K562 (cell line): ENCODE results near the gene C10orf105. TPM values are rescaled to one million over a fixed set of nuclear protein-coding genes. Genes with fewer than 3 reads are reported as not detected.
A peak's percentile ranks its signal among the peaks of the same experiment; 100 is the strongest.

Source experiments
- GABPB1 ChIP-seq: sonication (generic); formaldehyde crosslinking; IDR thresholded peaks from 2 replicates; pipeline ENCODE4 v1.8.0; 2022; ENCODE audit warnings: mild to moderate bottlenecking, missing genetic modification reagents
- polyA plus RNA-seq, 8 experiments: library from polyadenylated mRNA; depleted of rRNA in 4 of 8; stranded (reverse) in 5 of 8; unstranded in 3 of 8; fragments of >200 nt; fragmentation: Nextera tagmentation in 2 of 8; fragmentation: Illumina TruSeq in 1 of 8; extraction: Ambion mirVana in 2 of 8; extraction: Trizol in 1 of 8; gene quantifications; 2 replicates each; pipeline versions ENCODE4 v1.2.1 to v1.2.3, GENCODE V29; 2011 to 2014; ENCODE audit warnings: inconsistent platforms in 1 of 8, missing spikeins in 1 of 8
- total RNA-seq, 7 experiments: library from RNA; depleted of rRNA in 6 of 7; stranded (reverse); fragments of >200 nt in 6 of 7; fragmentation: Illumina TruSeq in 2 of 7; extraction: Trizol in 2 of 7; gene quantifications; 2 replicates each; pipeline versions ENCODE4 v1.2.1 to v1.2.3, GENCODE V29; 2011 to 2021; ENCODE audit warnings: low replicate concordance in 1 of 7
- TF ChIP-seq, protein P1 (sequence below): IDR thresholded peaks from 3 replicates; pipeline ENCODE4 v1.6.1; 2011; ENCODE audit warnings: borderline replicate concordance, mild to moderate bottlenecking; ENCODE audit not compliant: insufficient read length, insufficient read depth
- TF ChIP-seq, protein P2 (sequence below), 3 experiments: fragments of 200-800 bp in 1 of 3; fragments of 250-450 bp in 1 of 3; fragments of 450-650 bp in 1 of 3; sonication (Bioruptor Pico) in 1 of 3; sonication (Bioruptor generic) in 1 of 3; formaldehyde crosslinking in 1 of 3; IDR thresholded peaks; 2 replicates each; pipeline versions ENCODE4 v1.6.1 to v1.8.0; 2016 to 2022; ENCODE audit warnings: mild to moderate bottlenecking in 2 of 3, missing genetic modification characterization in 2 of 3, missing compliant biosample characterization in 1 of 3, moderate library complexity in 1 of 3

The C10orf105 gene
- total and polyA plus RNA-seq, 9 of the 15 experiments (the other 6 are each of a cell fraction or from before 2014, with no cell fraction given) = 0.03 to 0.25 (median 0.04) TPM; not detected in 3

- TF ChIP-seq, protein P1, sequence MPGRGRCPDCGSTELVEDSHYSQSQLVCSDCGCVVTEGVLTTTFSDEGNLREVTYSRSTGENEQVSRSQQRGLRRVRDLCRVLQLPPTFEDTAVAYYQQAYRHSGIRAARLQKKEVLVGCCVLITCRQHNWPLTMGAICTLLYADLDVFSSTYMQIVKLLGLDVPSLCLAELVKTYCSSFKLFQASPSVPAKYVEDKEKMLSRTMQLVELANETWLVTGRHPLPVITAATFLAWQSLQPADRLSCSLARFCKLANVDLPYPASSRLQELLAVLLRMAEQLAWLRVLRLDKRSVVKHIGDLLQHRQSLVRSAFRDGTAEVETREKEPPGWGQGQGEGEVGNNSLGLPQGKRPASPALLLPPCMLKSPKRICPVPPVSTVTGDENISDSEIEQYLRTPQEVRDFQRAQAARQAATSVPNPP = no peak
- TF ChIP-seq GABPB1 = peak; percentile 81
- TF ChIP-seq, protein P2, sequence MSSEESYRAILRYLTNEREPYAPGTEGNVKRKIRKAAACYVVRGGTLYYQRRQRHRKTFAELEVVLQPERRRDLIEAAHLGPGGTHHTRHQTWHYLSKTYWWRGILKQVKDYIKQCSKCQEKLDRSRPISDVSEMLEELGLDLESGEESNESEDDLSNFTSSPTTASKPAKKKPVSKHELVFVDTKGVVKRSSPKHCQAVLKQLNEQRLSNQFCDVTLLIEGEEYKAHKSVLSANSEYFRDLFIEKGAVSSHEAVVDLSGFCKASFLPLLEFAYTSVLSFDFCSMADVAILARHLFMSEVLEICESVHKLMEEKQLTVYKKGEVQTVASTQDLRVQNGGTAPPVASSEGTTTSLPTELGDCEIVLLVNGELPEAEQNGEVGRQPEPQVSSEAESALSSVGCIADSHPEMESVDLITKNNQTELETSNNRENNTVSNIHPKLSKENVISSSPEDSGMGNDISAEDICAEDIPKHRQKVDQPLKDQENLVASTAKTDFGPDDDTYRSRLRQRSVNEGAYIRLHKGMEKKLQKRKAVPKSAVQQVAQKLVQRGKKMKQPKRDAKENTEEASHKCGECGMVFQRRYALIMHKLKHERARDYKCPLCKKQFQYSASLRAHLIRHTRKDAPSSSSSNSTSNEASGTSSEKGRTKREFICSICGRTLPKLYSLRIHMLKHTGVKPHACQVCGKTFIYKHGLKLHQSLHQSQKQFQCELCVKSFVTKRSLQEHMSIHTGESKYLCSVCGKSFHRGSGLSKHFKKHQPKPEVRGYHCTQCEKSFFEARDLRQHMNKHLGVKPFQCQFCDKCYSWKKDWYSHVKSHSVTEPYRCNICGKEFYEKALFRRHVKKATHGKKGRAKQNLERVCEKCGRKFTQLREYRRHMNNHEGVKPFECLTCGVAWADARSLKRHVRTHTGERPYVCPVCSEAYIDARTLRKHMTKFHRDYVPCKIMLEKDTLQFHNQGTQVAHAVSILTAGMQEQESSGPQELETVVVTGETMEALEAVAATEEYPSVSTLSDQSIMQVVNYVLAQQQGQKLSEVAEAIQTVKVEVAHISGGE (CRISPR knock-in tag; IDR thresholded peaks at IDR 0.05) = peak in 1 of 3 experiments; percentile 65; a peak in 2 of 6 replicates
These were observed 33.7 kb upstream of the C10orf105 start (continued) for GRCh38 chr10:71753091-71753959.
